ENCODE results near the gene PPFIA1. TPM values are rescaled to one million over a fixed set of nuclear protein-coding genes. Genes with fewer than 3 reads are reported as not detected.

PPFIA1 gene
- total and polyA plus RNA-seq, 2 of the 8 experiments (the other 6 are each of a cell fraction or from before 2014, with no cell fraction given) = 44.3 to 73.5 TPM

GRCh38 chr11:70360211-70360610 lies 89.7 kb downstream of the PPFIA1 start:
- Histone ChIP-seq H3K4ac (replicated peaks; ENCODE audit: insufficient read length, low read depth, low read length) (no peak overlapping the region), H3K23me2 (ENCODE audit: low read depth, low read length) (no peaks in the 10 kb centered on the region), H4K5ac (ENCODE audit: insufficient read length, low read depth, low read length) (no peak overlapping the region), H2BK12ac (ENCODE audit: low read depth, low read length) (no peak overlapping the region), H2BK15ac (ENCODE audit: low read length) (no peak overlapping the region), H3K4me2 (ENCODE audit: insufficient read depth in 1 of 2, low read depth in 2 of 2, low read length in 2 of 2) (no peak overlapping the region), H3K36me3 (ENCODE audit: control insufficient read depth in 2 of 4, insufficient read depth in 4 of 4, low read length in 3 of 4) (peaks cover 35 to 91% (median 56%) of the 10 kb centered on the region in 4 experiments), H3K4me3 (ENCODE audit: extremely low read depth in 1 of 4, insufficient read depth in 2 of 4, low read depth in 3 of 4, low read length in 4 of 4) (no peak overlapping the region), H3K79me2 (ENCODE audit: control insufficient read depth in 1 of 2, insufficient read depth in 2 of 2, low read length in 2 of 2) (no peaks in the 10 kb centered on the region), H3K9me3 (ENCODE audit: insufficient read depth in 2 of 2, low read depth in 1 of 2, low read length in 1 of 2) (no peaks in the 10 kb centered on the region), H2AK5ac (ENCODE audit: low read depth, low read length) (no peak overlapping the region), H3K9ac (replicated peaks in 1 of 4; ENCODE audit: extremely low read depth in 1 of 4, low read depth in 3 of 4, low read length in 3 of 4) (no peak overlapping the region), H3K27ac (ENCODE audit: low read depth, low read length) (no peak overlapping the region), H2BK20ac (ENCODE audit: low read length) (no peak overlapping the region), H3K56ac (replicated peaks; ENCODE audit: insufficient read length, low read depth, low read length) (no peak overlapping the region), H3K4me1 (replicated peaks in 1 of 4; ENCODE audit: control insufficient read depth in 3 of 4, insufficient read depth in 4 of 4, low read length in 3 of 4) (no peaks in the 10 kb centered on the region), H3K79me1 (ENCODE audit: low read depth, low read length) (no peaks in the 10 kb centered on the region), H4K91ac (replicated peaks; ENCODE audit: insufficient read length, low read length) (no peak overlapping the region), H2BK120ac (replicated peaks; ENCODE audit: low read depth, low read length) (no peak overlapping the region), H2BK5ac (ENCODE audit: low read depth, low read length) (no peak overlapping the region), H4K20me1 (replicated peaks in 1 of 2; ENCODE audit: control insufficient read depth in 1 of 2, insufficient read depth in 2 of 2, low read length in 2 of 2) (peaks cover 2 to 10% of the 10 kb centered on the region in 2 experiments), H2AFZ (ENCODE audit: low read length) (no peak overlapping the region), H4K8ac (ENCODE audit: extremely low read depth, insufficient read depth, low read length) (no peak overlapping the region), H3K23ac (ENCODE audit: insufficient read length) (no peak overlapping the region), H3K14ac (ENCODE audit: insufficient read length) (no peak overlapping the region), H3K18ac (ENCODE audit: extremely low read depth, low read length) (no peak overlapping the region), H3K27me3 (replicated peaks in 1 of 4; ENCODE audit: control insufficient read depth in 3 of 4, extremely low read depth in 1 of 4, insufficient read depth in 3 of 4, low read length in 3 of 4) (no peaks in the 10 kb centered on the region)
- CTCF ChIA-PET (ENCODE audit: partially characterized antibody) = interaction anchor here (1.4 kb wide), 1 partner anchor 132 kb away, joined by 3 read pairs; no protein-coding TSS in a partner anchor
- no peak for FAIRE-seq
- 93% methylated on average over 6 of the region's 6 CpGs; no CpG with 5 or more reads in 1 of the 2 experiments for WGBS, 2 experiments (ENCODE audit: extremely low coverage in 1 of 2, insufficient coverage in 1 of 2, insufficient read length in 1 of 2, insufficient replicate concordance in 2 of 2, low coverage in 1 of 2, low lambda C conversion rate in 2 of 2, missing lambda C conversion rate in 1 of 2)
- POLR2A ChIA-PET (ENCODE audit: partially characterized antibody) = no interaction called here
- DNase-seq (ENCODE audit: low read depth in 1 of 2, low spot score in 2 of 2) = no peak
- TF ChIP-seq ATF3 (IDR thresholded peaks at IDR 0.05; ENCODE audit: insufficient read depth, low read depth, low read length) (no peak), SP4 (IDR thresholded peaks at IDR 0.05; ENCODE audit: low read length) (no peak), RBBP5 (IDR thresholded peaks at IDR 0.05; ENCODE audit: borderline replicate concordance, low read depth, low read length) (no peak), HDAC6 (IDR thresholded peaks at IDR 0.05; ENCODE audit: low read depth, low read length) (no peak), BACH1 (IDR thresholded peaks at IDR 0.05; ENCODE audit: low read length) (no peak), RXRA (IDR thresholded peaks at IDR 0.05; ENCODE audit: insufficient read depth, low read depth, low read length) (no peak)
- TF ChIP-seq, protein P1, sequence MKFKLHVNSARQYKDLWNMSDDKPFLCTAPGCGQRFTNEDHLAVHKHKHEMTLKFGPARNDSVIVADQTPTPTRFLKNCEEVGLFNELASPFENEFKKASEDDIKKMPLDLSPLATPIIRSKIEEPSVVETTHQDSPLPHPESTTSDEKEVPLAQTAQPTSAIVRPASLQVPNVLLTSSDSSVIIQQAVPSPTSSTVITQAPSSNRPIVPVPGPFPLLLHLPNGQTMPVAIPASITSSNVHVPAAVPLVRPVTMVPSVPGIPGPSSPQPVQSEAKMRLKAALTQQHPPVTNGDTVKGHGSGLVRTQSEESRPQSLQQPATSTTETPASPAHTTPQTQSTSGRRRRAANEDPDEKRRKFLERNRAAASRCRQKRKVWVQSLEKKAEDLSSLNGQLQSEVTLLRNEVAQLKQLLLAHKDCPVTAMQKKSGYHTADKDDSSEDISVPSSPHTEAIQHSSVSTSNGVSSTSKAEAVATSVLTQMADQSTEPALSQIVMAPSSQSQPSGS (IDR thresholded peaks at IDR 0.05; ENCODE audit: low read length) = no peak

All from H1 (cell line).